PFSK-1 (cell line): Measurements from ENCODE around the gene CPVL.

Source experiments
- FOXP2 ChIP-seq: optimal IDR thresholded peaks from 2 replicates; pipeline ENCODE3; 2011; ENCODE audit warnings: borderline replicate concordance, control low read depth, inconsistent platforms; ENCODE audit not compliant: insufficient read depth; ENCODE audit errors: extremely low read length, extremely low read depth
- POLR2AphosphoS5 ChIP-seq: IDR thresholded peaks from 2 replicates; pipeline ENCODE4 v1.6.1; 2012; ENCODE audit warnings: low read depth, mild to moderate bottlenecking, control low read depth, low read length, moderate library complexity
- REST ChIP-seq, 2 experiments: IDR thresholded peaks; 2 replicates each; pipeline versions ENCODE4 v1.6.1 to v1.8.0; 2011 to 2012; ENCODE audit warnings: low read depth in 2 of 2, low read length in 2 of 2, control low read depth in 1 of 2, inconsistent platforms in 1 of 2, mild to moderate bottlenecking in 1 of 2, moderate library complexity in 1 of 2; ENCODE audit not compliant: insufficient read depth in 1 of 2
- SIN3A ChIP-seq: IDR thresholded peaks from 2 replicates; pipeline ENCODE4 v1.6.1; 2012; ENCODE audit warnings: mild to moderate bottlenecking, low read length, moderate library complexity, borderline replicate concordance; ENCODE audit not compliant: insufficient read depth
- TAF1 ChIP-seq: IDR thresholded peaks from 2 replicates; pipeline ENCODE4 v1.6.1; 2012; ENCODE audit warnings: low read length, control low read depth, borderline replicate concordance; ENCODE audit not compliant: insufficient read depth

The CPVL gene

GRCh38 chr7:28981161-28981465 is 165.2 kb downstream of the CPVL start:
- TF ChIP-seq POLR2AphosphoS5 (no peak), SIN3A (no peak), FOXP2 (no peak)

GRCh38 chr7:28980451-28981160 is 165.7 kb downstream of the CPVL start:
- TF ChIP-seq SIN3A (no peak), TAF1 (no peak), FOXP2 (no peak), POLR2AphosphoS5 (no peak), REST (IDR thresholded peaks at IDR 0.05; ENCODE audit: insufficient read depth in 1 of 2, low read depth in 2 of 2, low read length in 2 of 2) (no peak)

- no peak for TF ChIP-seq REST (IDR thresholded peaks at IDR 0.05; ENCODE audit: insufficient read depth in 1 of 2, low read depth in 2 of 2, low read length in 2 of 2)
- no peak for TF ChIP-seq SIN3A
- TF ChIP-seq FOXP2 = no peak
- no peak for TF ChIP-seq TAF1
- TF ChIP-seq POLR2AphosphoS5 = no peak
Measured at GRCh38 chr7:28979776-28980175, 166.6 kb downstream of the CPVL start.

GRCh38 chr7:28977881-28978280 is 168.5 kb downstream of the CPVL start:
- no peak for TF ChIP-seq REST (IDR thresholded peaks at IDR 0.05; ENCODE audit: insufficient read depth in 1 of 2, low read depth in 2 of 2, low read length in 2 of 2)

GRCh38 chr7:28976022-28976421 is 170.3 kb downstream of the CPVL start:
- TF ChIP-seq SIN3A (no peak), TAF1 (no peak), FOXP2 (no peak), POLR2AphosphoS5 (no peak), REST (IDR thresholded peaks at IDR 0.05; ENCODE audit: insufficient read depth in 1 of 2, low read depth in 2 of 2, low read length in 2 of 2) (no peak)
